Suprapubic skin (tissue), 4 donors: ENCODE measurements around the gene PSMD2. TPM values are rescaled to one million over a fixed set of nuclear protein-coding genes. Genes with fewer than 3 reads are reported as not detected.

Source experiments
- DNase-seq, 2 donors: peaks; one replicate each; pipeline ENCODE4 v3.0.0-alpha.2; 2019; ENCODE audit warnings: low spot score in 2 of 2
- H3K27ac ChIP-seq: fragments of 200-600 bp; sonication (generic); one replicate; pipeline ENCODE4 v1.5.1; 2019
- H3K27me3 ChIP-seq: fragments of 200-600 bp; sonication (generic); one replicate; pipeline ENCODE4 v1.5.1; 2019
- H3K36me3 ChIP-seq: fragments of 200-600 bp; sonication (generic); one replicate; pipeline ENCODE4 v1.5.1; 2019
- H3K4me1 ChIP-seq: fragments of 200-600 bp; sonication (generic); one replicate; pipeline ENCODE4 v1.5.1; 2019
- H3K4me3 ChIP-seq: fragments of 200-600 bp; sonication (generic); one replicate; pipeline ENCODE4 v1.5.1; 2019; ENCODE audit warnings: mild to moderate bottlenecking
- H3K9me3 ChIP-seq: fragments of 200-600 bp; sonication (generic); one replicate; pipeline ENCODE4 v1.5.1; 2019
- CTCF ChIP-seq, 2 donors: fragments of 200-600 bp in 1 of 2; fragments of 450-650 bp in 1 of 2; sonication (generic) in 1 of 2; IDR thresholded peaks; one replicate each; pipeline ENCODE4 v1.5.1; 2016 to 2019; ENCODE audit warnings: antibody characterized with exemption in 2 of 2, mild to moderate bottlenecking in 1 of 2, moderate library complexity in 1 of 2
- EP300 ChIP-seq: sonication (generic); formaldehyde crosslinking; IDR thresholded peaks from one replicate; pipeline ENCODE4 v1.6.1; 2017; ENCODE audit warnings: antibody characterized with exemption
- POLR2A ChIP-seq, 2 donors: fragments of 450-650 bp; IDR thresholded peaks; one replicate each; pipeline ENCODE4 v1.6.1; 2017; ENCODE audit warnings: antibody characterized with exemption in 2 of 2, mild to moderate bottlenecking in 2 of 2, moderate library complexity in 2 of 2
- POLR2AphosphoS5 ChIP-seq, 3 donors: sonication (generic); formaldehyde crosslinking; IDR thresholded peaks; one replicate each; pipeline ENCODE4 v1.6.1; 2017; ENCODE audit warnings: antibody characterized with exemption in 3 of 3
- WGBS: methylation state at CpG from one replicate; pipeline ENCODE4 v1.1.5; 2018; 5-methylcytosine and 5-hydroxymethylcytosine counted together
- total RNA-seq, 4 donors: library from RNA; depleted of rRNA; stranded (reverse); fragments of >200 nt; gene quantifications; one replicate each; pipeline ENCODE4 v1.1.0, GENCODE V29; 2016

PSMD2 gene
- total RNA-seq, 4 donors from 2014 or later = 118 to 221 (median 197) TPM

- H3K27me3 ChIP-seq = no peaks in the 10 kb centered on the region
- DNase-seq = peak; percentile 96 to 98
- no peaks in the 10 kb centered on the region for H3K9me3 ChIP-seq
- H3K36me3 ChIP-seq = peaks cover 57% of the 10 kb centered on the region
- TF ChIP-seq POLR2A (IDR thresholded peaks at IDR 0.05) = no peak
- TF ChIP-seq POLR2AphosphoS5 (IDR thresholded peaks at IDR 0.05) = no peak
- no peak for TF ChIP-seq CTCF (IDR thresholded peaks at IDR 0.05)
- TF ChIP-seq EP300 = no peak
- H3K4me3 ChIP-seq = peak overlapping the region; percentile 49
- peaks cover 73% of the 10 kb centered on the region for H3K4me1 ChIP-seq
- H3K27ac ChIP-seq = peak overlapping the region; percentile 93
- 20% methylated on average over 1 of the region's 4 CpGs for WGBS
Observed at GRCh38 chr3:184320104-184320445, 21.0 kb downstream of the PSMD2 start.

GRCh38 chr3:184321666-184322065 is 22.6 kb downstream of the PSMD2 start:
- Histone ChIP-seq H3K9me3 (no peaks in the 10 kb centered on the region), H3K27ac (peak overlapping the region; percentile 93), H3K4me3 (no peak overlapping the region), H3K36me3 (peaks cover 73% of the 10 kb centered on the region), H3K27me3 (no peaks in the 10 kb centered on the region), H3K4me1 (peaks cover 59% of the 10 kb centered on the region)
- no peak for DNase-seq
- TF ChIP-seq POLR2A (IDR thresholded peaks at IDR 0.05) (no peak), CTCF (IDR thresholded peaks at IDR 0.05) (no peak), POLR2AphosphoS5 (IDR thresholded peaks at IDR 0.05) (no peak), EP300 (no peak)
- 88% methylated on average over 5 of the region's 5 CpGs for WGBS

- no peak for DNase-seq
- WGBS = 84% methylated on average over 20 of the region's 20 CpGs
- Histone ChIP-seq H3K27ac (peak overlapping the region; percentile 93), H3K27me3 (no peaks in the 10 kb centered on the region), H3K4me3 (no peak overlapping the region), H3K9me3 (no peaks in the 10 kb centered on the region), H3K36me3 (peaks cover 75% of the 10 kb centered on the region), H3K4me1 (peaks cover 46% of the 10 kb centered on the region)
- no peak for TF ChIP-seq POLR2A (IDR thresholded peaks at IDR 0.05)
Observed at GRCh38 chr3:184322731-184323487, 23.9 kb downstream of the PSMD2 start.

GRCh38 chr3:184323696-184324095 is 24.7 kb downstream of the PSMD2 start:
- WGBS = 91% methylated on average over 8 of the region's 8 CpGs
- no peak for DNase-seq
- H3K27ac ChIP-seq = peak overlapping the region; percentile 15
- H3K4me3 ChIP-seq = no peak overlapping the region
- peaks cover 39% of the 10 kb centered on the region for H3K4me1 ChIP-seq
- TF ChIP-seq EP300 (no peak), CTCF (IDR thresholded peaks at IDR 0.05) (no peak), POLR2AphosphoS5 (IDR thresholded peaks at IDR 0.05) (no peak)
- peaks cover 83% of the 10 kb centered on the region for H3K36me3 ChIP-seq
- no peaks in the 10 kb centered on the region for H3K9me3 ChIP-seq
- H3K27me3 ChIP-seq = no peaks in the 10 kb centered on the region

- Histone ChIP-seq H3K36me3 (peaks cover 99% of the 10 kb centered on the region), H3K9me3 (no peaks in the 10 kb centered on the region), H3K4me3 (no peak overlapping the region), H3K4me1 (peaks cover 24% of the 10 kb centered on the region), H3K27ac (no peak overlapping the region), H3K27me3 (no peaks in the 10 kb centered on the region)
- 87% methylated on average over 13 of the region's 13 CpGs for WGBS
- no peak for TF ChIP-seq POLR2A (IDR thresholded peaks at IDR 0.05)
- no peak for TF ChIP-seq POLR2AphosphoS5 (IDR thresholded peaks at IDR 0.05)
- no peak for TF ChIP-seq EP300
- no peak for TF ChIP-seq CTCF (IDR thresholded peaks at IDR 0.05)
- DNase-seq = no peak
Observed at GRCh38 chr3:184325269-184325668, 26.2 kb downstream of the PSMD2 start.
